ENCODE data around the gene OR8B8.
"Not testable (repeated sequence)": the region's sequence is repeated elsewhere in the genome, so short reads cannot be mapped to it uniquely, and the experiment has no call there.

The OR8B8 gene

DNA sequence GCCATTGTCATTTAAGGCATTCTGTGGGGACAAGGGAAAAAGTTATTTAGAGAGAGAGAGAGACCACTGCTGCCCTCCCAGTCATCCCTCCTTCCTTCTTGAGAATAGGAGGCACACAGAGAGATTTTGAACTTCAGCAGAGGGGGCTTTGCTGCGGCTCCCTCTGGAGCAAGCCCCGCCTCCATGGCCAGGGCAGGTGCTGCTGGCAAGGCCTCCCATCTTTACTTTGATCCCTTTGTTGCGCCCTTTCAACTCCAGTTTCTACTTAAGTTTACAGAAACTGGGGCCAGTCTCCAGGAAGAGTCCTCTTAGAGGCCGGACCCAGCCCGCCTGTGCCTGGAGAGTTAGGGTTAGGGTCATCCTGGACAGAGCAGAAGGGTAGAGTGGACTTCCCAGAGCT, 4.4 kb downstream of the OR8B8 start:
- DNase-seq = no peak

DNA sequence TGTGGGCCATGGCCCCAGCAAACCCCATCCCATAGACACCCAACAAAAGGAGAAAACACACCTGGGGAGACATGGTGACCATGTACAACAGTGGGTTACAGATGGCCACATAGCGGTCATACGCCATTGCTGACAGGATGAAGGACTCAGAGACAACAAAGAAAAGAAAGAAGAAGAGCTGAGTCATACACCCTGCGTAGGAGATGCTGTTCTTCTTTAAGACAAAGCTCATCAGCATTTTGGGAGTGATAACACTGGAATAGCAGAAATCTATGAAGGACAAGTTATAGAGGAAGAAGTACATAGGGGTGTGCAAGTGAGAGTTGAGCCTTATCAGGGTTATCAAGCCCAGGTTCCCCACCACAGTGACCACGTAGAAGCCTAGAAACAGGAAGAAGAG, 4.9 kb downstream of the OR8B8 start:
- peak; percentile 97 for DNase-seq

DNA sequence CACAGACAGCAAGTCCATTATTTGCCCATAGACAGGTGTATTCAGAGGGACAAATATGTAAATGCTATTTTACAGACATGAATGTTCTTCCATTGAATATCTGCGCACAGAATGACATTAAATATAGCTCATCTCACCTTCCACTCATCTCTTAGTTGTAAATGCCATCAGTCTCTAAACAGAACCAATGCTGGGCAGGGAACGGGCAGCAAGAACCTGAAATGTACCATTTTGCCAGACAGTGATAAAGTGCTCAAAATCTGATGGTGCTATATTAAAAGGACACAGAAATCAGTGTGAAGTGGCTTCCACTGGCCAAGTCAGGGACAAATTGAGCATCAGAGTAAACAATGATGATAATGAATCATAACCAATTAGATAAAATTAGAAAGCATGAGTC, 10.8 kb downstream of the OR8B8 start:
- DNase-seq = no peak

DNA sequence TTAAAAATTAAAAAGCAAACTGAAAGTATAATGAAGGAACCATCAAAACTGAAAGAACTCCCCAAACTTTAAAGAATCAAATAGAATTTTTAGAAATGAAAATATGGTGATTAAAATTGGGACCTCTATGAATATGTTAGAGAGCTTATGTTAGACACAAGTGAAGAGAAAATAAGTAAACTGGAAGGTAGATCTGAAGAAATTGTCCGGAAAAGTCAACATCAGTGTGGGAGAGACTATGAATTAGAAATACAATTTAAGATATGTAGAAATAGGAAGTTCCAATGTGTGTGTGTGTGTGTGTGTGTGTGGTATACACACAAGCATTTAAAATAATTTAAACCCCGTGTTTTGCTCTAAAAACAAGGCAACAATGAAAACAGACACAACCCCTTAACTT, 15.9 kb downstream of the OR8B8 start:
- peak; percentile 66 for DNase-seq

DNA sequence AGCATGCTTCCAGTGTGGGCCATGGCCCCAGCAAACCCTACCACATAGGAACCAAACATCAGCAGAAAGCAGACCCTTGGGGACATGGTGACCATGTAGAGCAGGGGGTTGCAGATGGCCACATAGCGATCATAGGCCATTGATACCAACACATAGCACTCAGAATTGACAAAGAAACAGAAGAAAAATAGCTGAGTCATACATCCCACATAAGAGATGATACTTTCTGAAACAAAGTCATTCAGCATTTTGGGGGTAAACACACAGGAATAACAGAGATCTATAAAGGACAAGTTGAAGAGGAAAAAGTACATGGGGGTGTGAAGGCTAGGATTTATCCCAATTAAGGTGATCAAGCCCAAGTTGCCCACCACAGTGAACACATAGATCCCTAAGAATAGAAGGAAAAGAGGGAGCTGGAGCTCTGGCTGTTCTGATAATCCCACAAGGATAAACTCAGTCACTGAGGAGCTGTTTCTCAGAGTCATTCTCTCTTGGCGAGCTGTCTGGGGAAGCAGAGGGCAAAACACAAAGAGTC, 21.0 kb downstream of the OR8B8 start, which contains the start of gene OR8B4:
OR8B4 (minus strand) TSS at position 488 of the 538 bp plus-strand sequence; CDS start at position 488, 0 bp downstream.
- DNase-seq = no peak

DNA sequence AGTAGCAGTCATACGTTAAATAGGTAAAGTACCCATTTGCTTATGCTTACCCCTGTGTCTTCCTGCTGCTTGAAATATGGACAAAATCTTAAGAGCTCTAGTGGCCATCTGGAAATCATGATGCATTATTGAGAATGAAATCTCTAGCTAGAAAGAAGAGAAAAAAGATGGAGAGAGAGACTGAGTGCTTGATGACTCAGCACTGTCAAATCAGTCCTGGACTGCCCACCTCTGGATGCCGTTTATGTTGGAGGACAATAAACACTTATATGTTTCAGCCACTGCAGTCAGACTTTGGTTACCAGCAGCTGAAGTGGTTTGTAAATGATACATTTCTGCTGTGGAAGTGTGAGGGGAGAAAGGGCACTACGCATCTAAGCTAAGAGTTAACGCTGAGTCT, 24.5 kb downstream of the OR8B8 start:
- no peak for DNase-seq

DNA sequence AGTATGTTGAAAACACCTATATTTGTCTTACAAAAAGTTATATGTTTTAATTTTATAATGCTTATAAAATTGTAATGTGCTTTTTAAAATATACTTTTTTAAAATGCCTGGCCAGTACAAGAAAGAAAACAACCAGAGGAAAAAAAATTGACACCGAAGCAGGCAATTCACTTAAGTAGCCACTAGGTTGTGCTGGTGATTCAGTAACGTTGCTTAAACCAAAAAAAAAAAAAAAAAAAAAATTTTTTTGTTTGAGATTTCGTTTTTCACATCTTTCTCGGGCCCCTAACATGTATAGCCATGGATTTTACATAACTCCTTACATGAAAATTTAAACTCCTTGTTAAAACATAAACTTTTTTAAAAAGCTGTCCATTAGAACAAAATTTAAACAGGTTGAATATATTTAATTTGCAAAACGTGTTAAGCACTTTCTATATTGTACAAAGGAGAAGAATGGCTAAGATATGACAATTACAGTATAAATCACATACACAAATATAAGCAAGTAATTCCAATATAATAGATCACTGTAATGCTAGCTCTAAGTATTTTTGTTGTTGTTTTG, 30.1 kb downstream of the OR8B8 start:
- DNase-seq = peak; percentile 91

DNA sequence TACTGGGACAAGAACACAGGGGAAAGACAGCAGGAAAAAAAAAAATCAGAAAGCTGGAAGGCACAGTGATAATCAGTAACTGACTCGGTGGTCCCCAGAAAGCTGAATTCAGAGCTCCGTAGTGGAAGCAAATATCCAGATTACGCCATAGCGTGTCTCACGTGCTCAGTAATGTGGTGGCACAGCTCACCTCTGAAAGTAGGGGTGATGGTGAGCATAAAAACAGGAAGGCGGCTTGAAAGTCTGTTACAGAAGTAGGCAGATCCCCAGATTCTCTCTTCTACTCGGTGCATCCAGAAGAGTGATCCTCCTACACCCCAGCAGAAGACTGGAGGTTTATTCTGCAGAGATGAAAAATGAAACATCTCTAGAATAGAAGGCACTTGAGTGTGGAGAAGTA, 35.6 kb downstream of the OR8B8 start:
- no peak for DNase-seq

DNA sequence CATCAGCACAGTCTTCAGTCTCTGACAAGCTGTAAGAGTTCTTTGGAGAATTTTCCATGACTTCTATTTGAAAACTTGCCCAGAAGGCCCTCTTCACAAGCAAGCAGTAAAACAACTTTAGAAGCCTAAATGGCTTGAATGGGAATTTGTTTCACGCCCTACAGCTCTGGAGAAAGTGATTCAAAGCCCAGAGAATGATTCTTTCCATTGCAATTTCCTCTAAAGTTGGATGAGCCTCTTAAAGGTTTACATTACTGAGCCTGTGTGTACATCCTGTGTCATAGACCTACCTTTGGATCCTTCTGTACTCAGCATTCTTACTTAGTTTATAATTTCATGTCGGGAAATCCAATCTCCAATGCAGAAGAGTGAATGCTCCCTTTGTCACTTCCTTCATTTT, 39.9 kb downstream of the OR8B8 start:
- no peak for DNase-seq

DNA sequence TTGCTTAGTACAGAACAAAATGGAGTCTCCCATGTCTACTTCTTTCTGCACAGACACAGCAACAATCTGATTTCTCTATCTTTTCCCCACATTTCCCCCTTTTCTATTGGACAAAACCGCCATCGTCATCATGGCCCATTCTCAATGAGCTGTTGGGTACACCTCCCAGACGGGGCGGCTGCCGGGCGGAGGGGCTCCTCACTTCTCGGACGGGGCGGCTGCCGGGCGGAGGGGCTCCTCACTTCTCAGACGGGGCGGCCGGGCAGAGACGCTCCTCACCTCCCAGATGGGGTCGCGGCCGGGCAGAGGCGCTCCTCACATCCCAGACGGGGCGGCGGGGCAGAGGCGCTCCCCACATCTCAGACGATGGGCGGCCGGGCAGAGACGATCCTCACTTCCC, 42.3 kb downstream of the OR8B8 start:
- DNase-seq = not testable (repeated sequence)

DNA sequence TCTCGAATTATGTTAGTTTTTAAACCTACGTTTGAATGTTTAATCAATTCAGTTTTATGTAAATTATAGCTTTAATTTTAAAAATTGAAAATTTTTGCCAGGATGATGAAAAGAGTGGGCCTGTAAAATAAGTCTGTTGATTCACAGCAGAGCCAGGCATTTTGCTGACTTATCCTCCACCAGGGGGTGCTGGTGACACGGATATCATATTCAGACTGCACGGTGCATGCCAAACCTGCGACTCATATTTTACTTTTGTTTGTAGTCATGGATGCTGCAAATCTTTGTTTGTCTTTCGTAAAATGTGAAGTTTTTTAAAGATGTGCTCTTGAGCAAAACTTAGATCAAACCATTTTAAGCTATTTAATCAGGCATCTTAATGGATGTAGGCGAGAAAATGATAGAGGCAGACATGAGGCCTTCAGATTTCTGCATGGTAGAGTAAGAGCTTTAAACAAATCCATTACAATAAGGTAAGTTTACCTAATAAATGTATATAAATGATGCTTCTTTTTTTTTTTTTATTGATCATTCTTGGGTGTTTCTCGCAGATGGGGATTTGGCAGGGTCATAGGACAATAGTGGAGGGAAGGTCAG, 43.1 kb downstream of the OR8B8 start:
- peak; percentile 90 for DNase-seq

DNA sequence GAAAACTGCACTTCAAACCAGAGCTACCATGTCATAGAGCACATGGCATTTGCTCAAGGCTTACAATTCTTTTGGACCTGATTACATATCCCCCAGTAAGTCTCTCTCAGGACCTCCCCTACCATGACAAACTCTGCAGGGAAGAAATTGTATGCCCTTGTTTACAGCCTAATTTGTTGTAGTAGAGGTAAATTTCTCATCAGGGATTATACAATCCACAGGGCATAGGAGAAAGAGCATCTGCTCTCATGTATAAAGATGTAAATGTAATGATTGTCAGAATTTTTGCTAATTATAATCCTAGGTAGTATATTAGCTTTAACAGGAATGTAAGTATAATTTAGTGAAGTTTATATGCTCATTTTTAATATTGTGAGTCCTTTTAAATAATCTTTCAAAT, 46.6 kb downstream of the OR8B8 start, which contains the start of gene OR8B3:
OR8B3 (minus strand) TSS at position 101 of the 400 bp plus-strand sequence. CDS start 1,673 bp downstream, outside the sequence.
- no peak for DNase-seq

DNA sequence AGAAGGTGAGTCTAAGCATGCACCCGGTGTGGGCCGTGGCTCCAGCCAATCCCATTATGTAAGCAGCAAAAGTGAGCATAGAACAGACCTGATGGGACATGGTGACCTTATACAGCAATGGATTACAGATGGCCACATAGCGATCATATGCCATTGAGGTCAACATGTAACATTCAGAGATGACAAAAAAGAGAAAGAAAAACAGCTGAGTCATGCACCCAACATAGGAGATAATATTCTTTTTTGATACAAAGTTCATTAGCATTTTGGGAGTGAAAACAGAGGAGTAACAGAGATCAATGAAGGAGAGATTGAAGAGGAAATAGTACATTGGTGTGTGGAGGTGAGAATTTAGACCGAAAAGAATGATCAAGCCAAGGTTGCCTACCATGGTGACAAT, 48.6 kb downstream of the OR8B8 start:
- peak; percentile 63 for DNase-seq

DNA sequence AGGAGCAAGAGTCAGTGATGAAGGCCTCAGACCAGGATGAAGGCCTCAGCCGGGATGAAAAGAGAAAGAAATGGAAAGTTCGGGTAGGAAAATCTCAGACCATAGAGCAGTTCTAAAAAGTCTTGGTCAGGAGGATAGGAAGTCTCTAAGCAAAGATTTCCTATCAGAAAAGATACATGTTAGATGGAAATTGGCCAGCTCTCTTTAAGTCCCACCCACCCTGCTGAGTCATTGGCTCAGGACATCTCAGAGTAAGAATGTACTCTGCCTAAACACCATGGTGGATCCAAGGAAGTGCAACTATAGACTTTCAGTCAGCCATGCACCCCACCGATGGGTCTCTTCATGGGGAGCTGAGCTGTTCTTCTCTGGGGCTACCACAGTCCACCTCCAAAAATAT, 51.1 kb downstream of the OR8B8 start:
- peak; percentile 84 for DNase-seq
